ENCODE results near the gene POMT2. TPM values are rescaled to one million over a fixed set of nuclear protein-coding genes. Genes with fewer than 3 reads are reported as not detected.

POMT2 gene
- total RNA-seq, 2 experiments from 2014 or later = 7.6 to 8.2 TPM

DNA sequence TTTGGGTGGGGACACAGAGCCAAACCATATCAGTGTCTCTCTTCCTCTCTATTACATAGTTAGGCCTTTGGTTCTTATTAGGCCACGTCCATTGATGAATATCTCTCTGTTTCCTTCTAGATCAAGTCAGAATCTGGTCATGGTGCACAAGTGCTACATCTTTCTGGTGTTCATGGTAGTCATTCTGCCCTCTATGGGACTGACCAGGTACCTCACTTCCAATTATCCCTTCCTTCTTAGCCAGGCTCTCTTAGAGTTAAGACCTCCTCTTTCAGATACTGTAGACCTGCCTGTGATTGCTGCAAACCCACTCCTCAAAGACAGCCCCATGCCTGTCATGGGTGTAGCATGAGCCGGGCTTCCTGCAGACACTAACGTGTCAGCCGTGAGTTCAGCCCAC is 74.9 kb downstream of the POMT2 start:
- H3K9me3 Mint-ChIP-seq = no peaks in the 10 kb centered on the region
- DNase-seq (no peak), ATAC-seq (ENCODE audit: poor library complexity) (no peak)
- H3K4me3 Mint-ChIP-seq = no peak overlapping the region
- POLR2A ChIA-PET = no interaction called here
- Histone ChIP-seq H3K27ac (ENCODE audit: low read depth in 1 of 2, low read length in 2 of 2) (no peak overlapping the region), H3K4me3 (ENCODE audit: low read length) (no peak overlapping the region), H3K27me3 (ENCODE audit: control insufficient read depth in 1 of 2, insufficient read depth in 2 of 2, low read length in 2 of 2) (peaks cover 0 to 2% of the 10 kb centered on the region in 2 experiments), H3K4me1 (ENCODE audit: insufficient read depth, low read length) (no peaks in the 10 kb centered on the region), H3K9me3 (ENCODE audit: control insufficient read depth in 1 of 2, insufficient read depth in 1 of 2, low read length in 2 of 2) (no peaks in the 10 kb centered on the region), H3K36me3 (ENCODE audit: insufficient read depth, low read length) (no peaks in the 10 kb centered on the region)
- CTCF ChIA-PET = no interaction called here
- no peaks in the 10 kb centered on the region for H3K36me3 Mint-ChIP-seq (ENCODE audit: low read depth)
- H3K27me3 Mint-ChIP-seq = no peaks in the 10 kb centered on the region
- H3K27ac Mint-ChIP-seq = no peak overlapping the region
- intact Hi-C loops (cut with DNase I, micrococcal nuclease) = no loop called here
- H3K4me1 Mint-ChIP-seq (ENCODE audit: low read depth) = no peaks in the 10 kb centered on the region
- TF ChIP-seq, protein P1, sequence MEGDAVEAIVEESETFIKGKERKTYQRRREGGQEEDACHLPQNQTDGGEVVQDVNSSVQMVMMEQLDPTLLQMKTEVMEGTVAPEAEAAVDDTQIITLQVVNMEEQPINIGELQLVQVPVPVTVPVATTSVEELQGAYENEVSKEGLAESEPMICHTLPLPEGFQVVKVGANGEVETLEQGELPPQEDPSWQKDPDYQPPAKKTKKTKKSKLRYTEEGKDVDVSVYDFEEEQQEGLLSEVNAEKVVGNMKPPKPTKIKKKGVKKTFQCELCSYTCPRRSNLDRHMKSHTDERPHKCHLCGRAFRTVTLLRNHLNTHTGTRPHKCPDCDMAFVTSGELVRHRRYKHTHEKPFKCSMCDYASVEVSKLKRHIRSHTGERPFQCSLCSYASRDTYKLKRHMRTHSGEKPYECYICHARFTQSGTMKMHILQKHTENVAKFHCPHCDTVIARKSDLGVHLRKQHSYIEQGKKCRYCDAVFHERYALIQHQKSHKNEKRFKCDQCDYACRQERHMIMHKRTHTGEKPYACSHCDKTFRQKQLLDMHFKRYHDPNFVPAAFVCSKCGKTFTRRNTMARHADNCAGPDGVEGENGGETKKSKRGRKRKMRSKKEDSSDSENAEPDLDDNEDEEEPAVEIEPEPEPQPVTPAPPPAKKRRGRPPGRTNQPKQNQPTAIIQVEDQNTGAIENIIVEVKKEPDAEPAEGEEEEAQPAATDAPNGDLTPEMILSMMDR (IDR thresholded peaks at IDR 0.05) = no peak

GRCh38 chr14:77243853-77244252 is 76.8 kb downstream of the POMT2 start:
- CTCF ChIA-PET = no interaction called here

DNA sequence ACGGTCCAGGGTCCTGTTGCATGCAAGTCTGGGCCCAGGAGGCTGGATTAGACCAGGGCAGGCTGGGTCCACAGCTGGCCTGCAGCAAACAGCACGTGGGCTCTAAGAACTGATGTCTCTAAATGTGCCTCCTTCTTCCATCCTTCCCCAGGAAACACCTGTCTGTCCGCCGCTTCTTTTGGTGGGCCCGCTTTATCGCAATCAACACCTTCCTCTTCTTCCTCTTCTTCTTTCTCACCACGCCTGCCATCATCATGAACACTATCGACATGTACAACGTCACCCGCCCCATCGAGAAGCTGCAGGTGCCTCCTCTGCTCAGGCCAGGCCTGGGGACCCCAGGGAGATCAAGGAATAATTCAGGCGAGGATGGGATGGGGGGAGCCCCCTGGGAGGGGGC is 77.9 kb downstream of the POMT2 start:
- no peak overlapping the region for H3K27ac ChIP-seq (ENCODE audit: low read depth in 1 of 2, low read length in 2 of 2)
- ATAC-seq (ENCODE audit: poor library complexity) (no peak), DNase-seq (no peak)
- H3K4me3 ChIP-seq (ENCODE audit: low read length) = no peak overlapping the region
- Mint-ChIP-seq H3K27ac (no peak overlapping the region), H3K4me3 (no peak overlapping the region), H3K9me3 (no peaks in the 10 kb centered on the region), H3K36me3 (ENCODE audit: low read depth) (no peaks in the 10 kb centered on the region), H3K27me3 (no peaks in the 10 kb centered on the region), H3K4me1 (ENCODE audit: low read depth) (no peaks in the 10 kb centered on the region)
- no peaks in the 10 kb centered on the region for H3K36me3 ChIP-seq (ENCODE audit: insufficient read depth, low read length)
- H3K27me3 ChIP-seq (ENCODE audit: control insufficient read depth in 1 of 2, insufficient read depth in 2 of 2, low read length in 2 of 2) = peaks cover 0 to 2% of the 10 kb centered on the region in 2 experiments
- H3K4me1 ChIP-seq (ENCODE audit: insufficient read depth, low read length) = no peaks in the 10 kb centered on the region
- POLR2A ChIA-PET = no interaction called here
- peaks cover 0 to 7% of the 10 kb centered on the region in 2 experiments for H3K9me3 ChIP-seq (ENCODE audit: control insufficient read depth in 1 of 2, insufficient read depth in 1 of 2, low read length in 2 of 2)
- CTCF ChIA-PET = no interaction called here
- intact Hi-C loops (cut with DNase I, micrococcal nuclease) = no loop called here
- TF ChIP-seq, protein P1 (IDR thresholded peaks at IDR 0.05) = no peak

More at GRCh38 chr14:77243853-77244252, 76.8 kb downstream of the POMT2 start:
- no peak overlapping the region for H3K27ac Mint-ChIP-seq
- Histone ChIP-seq H3K9me3 (ENCODE audit: control insufficient read depth in 1 of 2, insufficient read depth in 1 of 2, low read length in 2 of 2) (peaks cover 0 to 7% of the 10 kb centered on the region in 2 experiments), H3K4me3 (ENCODE audit: low read length) (no peak overlapping the region), H3K27me3 (ENCODE audit: control insufficient read depth in 1 of 2, insufficient read depth in 2 of 2, low read length in 2 of 2) (peaks cover 0 to 2% of the 10 kb centered on the region in 2 experiments), H3K4me1 (ENCODE audit: insufficient read depth, low read length) (no peaks in the 10 kb centered on the region), H3K36me3 (ENCODE audit: insufficient read depth, low read length) (no peaks in the 10 kb centered on the region), H3K27ac (ENCODE audit: low read depth in 1 of 2, low read length in 2 of 2) (no peak overlapping the region)
- H3K4me3 Mint-ChIP-seq = no peak overlapping the region
- TF ChIP-seq, protein P1 (IDR thresholded peaks at IDR 0.05) = no peak
- H3K36me3 Mint-ChIP-seq (ENCODE audit: low read depth) = no peaks in the 10 kb centered on the region
- intact Hi-C loops (cut with DNase I, micrococcal nuclease) = no loop called here
- H3K27me3 Mint-ChIP-seq = no peaks in the 10 kb centered on the region
- POLR2A ChIA-PET = no interaction called here
- no peaks in the 10 kb centered on the region for H3K9me3 Mint-ChIP-seq
- H3K4me1 Mint-ChIP-seq (ENCODE audit: low read depth) = no peaks in the 10 kb centered on the region
- ATAC-seq (ENCODE audit: poor library complexity) (no peak), DNase-seq (no peak)

Measured in CD4-positive, alpha-beta T cell (primary cell).